GM19240 (cell line): ENCODE data around the gene AOPEP.

ENCODE experiments used
- DNase-seq: peaks from one replicate; pipeline ENCODE4 v3.0.0; 2011; ENCODE audit warnings: low spot score; ENCODE audit not compliant: insufficient read length

Gene AOPEP, protein sequence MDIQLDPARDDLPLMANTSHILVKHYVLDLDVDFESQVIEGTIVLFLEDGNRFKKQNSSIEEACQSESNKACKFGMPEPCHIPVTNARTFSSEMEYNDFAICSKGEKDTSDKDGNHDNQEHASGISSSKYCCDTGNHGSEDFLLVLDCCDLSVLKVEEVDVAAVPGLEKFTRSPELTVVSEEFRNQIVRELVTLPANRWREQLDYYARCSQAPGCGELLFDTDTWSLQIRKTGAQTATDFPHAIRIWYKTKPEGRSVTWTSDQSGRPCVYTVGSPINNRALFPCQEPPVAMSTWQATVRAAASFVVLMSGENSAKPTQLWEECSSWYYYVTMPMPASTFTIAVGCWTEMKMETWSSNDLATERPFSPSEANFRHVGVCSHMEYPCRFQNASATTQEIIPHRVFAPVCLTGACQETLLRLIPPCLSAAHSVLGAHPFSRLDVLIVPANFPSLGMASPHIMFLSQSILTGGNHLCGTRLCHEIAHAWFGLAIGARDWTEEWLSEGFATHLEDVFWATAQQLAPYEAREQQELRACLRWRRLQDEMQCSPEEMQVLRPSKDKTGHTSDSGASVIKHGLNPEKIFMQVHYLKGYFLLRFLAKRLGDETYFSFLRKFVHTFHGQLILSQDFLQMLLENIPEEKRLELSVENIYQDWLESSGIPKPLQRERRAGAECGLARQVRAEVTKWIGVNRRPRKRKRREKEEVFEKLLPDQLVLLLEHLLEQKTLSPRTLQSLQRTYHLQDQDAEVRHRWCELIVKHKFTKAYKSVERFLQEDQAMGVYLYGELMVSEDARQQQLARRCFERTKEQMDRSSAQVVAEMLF

DNA sequence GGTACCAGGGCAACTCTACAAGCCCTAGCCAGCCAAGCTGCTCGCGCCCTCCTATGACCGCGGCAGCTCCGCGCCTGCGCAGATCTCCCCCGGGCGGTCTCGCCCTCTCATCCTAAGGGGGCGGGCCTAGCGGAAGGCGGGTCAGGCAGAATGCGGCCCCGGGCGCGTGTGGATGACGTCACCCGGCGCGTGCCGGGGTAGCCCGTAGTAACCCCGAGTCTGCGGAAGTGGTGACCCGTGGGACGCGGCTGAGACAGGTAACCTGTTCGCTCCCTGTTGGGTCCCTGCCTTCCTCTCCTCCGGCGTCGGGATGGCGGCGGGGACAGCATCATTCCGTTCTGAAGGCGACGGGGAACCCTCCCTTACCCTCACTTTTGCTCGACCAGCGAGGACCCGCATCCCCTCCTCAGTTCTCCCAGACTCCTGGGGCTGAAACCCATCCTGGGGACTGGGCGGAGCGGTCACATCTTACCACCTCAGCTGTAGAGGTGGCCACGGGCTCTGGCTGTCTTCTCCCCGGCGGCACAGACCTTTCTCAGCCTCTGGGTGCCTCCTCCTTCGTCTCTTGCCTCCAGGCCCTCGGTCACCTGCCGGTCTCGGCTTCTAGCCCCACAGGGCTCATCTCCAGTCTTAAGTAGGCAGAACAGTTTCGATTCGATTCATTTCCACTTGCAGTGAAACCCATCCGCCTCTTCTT is at the start of gene AOPEP:
TSS of gene AOPEP (plus strand) at position 205 of the 697 bp plus-strand sequence. CDS start 33,085 bp downstream, outside the sequence.
- DNase-seq: peak; percentile 99

DNA sequence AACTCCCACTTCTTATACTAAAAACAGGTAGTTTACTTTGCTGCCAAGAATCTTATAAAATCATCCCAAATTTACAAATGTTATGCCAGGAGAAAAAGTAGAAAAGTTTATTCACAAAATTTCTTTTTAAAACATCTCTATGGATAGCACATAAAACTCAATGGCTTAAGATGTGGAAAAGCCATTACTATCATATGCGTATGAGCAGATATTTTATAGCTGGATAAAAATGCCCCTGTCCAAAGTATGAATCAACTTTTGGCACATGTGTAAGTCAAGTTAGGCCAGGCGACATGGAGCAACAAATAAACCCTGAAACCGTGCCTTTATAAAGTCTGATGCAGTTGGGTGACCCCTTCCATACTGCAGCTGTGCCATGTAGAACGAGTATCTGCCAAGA is 48.6 kb upstream of the AOPEP start:
- no peak for DNase-seq

DNA sequence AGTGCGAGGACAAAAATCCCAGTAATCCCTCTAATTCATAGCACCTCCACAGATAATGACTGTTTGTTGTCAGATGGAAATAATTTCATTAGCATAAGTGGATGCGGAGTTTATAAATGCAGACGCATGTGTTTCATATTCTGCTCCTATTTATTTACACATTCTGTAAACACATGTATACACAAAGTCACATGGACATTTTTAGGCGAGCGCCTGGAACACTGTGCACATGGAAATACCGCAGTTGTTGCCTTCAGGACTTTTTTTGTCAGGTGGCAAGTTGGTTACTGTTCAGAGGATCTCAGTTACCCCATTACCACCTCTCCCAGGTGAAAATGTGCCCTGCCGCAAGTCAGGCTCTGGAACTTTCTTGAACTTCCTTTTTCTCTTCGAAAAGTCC is 46.9 kb upstream of the AOPEP start:
- no peak for DNase-seq

DNA sequence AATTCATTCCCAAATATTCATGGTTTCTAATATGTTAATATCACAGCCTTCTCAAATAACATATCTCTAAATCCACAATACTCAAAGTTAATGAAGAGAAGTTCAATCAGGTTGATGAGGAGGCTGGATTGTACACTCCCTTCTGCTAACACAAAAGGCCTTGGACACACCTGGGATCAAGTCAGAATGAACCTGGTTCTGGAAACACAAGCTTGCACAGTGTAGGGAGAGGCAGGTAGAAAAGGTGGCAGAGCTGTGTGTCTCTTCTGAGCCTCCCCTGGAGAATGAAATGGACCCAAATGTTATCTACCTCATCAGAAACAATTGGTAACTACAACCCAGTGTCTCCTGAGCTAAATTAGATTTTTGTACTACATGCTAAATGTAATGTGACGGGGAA is 46.5 kb upstream of the AOPEP start:
- no peak for DNase-seq

DNA sequence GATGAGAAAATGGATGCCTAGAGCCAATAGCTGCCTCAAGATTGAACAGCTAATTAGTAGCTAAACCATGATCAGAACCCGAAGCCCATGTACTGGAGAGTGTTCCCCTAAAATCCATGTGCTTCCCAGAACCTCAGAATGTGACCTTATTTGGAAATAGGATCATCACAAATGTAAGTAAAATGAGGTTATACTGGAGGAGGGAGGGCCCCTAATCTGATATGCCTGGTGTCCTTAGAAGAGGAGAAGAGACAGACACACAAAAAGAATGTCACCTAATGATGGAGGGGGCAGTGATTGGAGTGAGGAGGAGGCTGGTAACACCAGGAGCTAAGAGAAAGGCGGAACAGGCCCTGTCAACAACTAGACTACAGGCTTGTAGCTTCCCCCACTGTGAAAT is 45.9 kb upstream of the AOPEP start:
- DNase-seq: no peak

DNA sequence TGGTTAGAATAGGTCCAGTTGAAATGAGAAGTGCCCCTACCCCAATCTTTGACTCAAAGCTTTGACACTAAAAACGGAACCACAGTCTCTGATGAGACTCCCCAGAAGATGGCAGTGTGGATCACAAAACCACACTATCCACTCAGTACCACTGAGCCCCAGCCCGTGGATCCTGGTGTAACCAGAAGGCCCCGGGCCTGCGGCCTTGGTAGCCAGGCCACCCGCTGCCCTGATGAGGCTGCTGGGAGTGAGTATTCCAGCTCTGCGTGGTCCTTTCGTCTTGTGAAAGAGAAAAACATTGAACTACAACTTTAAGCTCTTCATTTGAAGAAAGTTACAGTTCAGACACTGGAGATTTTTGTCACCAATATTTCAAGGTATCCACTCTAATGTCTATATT is 45.0 kb upstream of the AOPEP start:
- peak; percentile 59 for DNase-seq

DNA sequence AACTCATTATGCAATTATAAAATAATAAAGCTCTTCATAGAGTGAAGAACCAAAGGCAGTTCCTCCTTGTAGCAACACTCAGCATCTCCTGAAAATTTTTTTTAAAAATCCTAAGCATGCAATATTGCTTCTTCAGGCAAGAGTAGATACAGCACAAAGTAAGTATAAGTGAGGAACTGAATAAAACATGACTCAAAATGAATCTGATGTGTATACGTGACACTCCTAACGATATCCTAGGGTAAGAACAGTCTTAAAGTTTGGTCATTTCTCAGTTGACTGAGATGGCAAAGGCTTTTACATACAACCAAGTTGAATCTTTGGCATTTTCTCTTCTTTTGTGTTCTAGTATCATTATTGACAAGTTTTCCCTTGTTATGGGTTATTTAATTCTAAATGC is 41.1 kb upstream of the AOPEP start:
- DNase-seq: no peak

DNA sequence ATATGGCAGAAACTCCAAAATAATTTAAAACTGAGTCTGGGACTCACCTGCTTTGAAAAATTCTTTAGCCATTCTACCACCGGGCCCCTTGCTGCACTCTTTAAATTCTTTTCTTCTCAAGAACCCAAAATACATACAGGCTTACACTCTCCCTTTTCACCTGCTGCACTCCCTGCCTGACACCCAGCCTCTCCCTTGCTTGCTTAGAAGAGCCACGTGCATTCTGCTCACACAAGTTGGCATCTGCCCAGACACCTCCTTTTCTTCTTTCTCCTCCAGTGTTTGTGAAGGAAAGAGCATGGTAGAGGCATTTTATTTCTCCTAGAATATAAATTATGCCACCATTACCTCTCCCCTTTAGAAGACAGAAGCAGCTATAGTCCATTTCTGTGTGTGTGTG is 39.0 kb upstream of the AOPEP start:
- no peak for DNase-seq

DNA sequence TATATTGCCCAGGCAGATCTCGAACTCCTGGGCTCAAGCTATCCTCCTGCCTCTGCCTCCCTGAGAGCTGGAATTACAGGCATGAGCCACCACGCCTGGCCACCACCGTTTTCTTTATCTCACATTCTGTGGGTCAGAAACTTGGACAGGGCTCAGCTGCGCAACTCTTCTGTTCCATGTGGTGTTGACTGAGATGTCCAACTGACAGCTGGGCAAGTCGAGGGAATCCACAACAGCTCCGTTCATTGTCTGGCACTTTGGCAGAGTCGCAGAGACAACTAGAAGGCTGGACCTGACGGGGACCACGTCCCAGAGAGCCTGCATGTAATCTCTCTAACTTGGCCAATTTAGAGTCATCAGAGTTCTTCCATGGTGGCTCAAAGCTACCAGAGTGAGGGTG is 36.2 kb upstream of the AOPEP start:
- no peak for DNase-seq

DNA sequence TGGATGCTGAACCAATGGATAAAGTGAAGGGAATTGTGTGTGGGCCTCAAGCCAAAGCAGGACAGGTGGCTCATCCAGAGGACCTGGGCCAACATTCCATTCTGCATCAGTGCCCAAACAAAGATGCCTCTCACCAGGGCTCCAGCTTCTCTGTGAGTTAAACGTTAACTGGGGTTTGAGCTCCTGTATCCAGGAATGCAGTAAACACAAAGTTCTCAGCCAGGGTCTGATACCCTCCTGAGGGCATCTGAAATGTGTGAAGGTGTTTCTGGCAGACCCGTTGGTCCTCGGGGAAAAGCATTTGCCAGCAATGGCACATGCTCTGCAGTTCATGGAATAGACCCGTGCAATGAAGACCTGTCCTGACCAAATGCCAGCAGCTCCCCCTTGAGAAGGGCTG is 33.9 kb upstream of the AOPEP start:
- DNase-seq: no peak

DNA sequence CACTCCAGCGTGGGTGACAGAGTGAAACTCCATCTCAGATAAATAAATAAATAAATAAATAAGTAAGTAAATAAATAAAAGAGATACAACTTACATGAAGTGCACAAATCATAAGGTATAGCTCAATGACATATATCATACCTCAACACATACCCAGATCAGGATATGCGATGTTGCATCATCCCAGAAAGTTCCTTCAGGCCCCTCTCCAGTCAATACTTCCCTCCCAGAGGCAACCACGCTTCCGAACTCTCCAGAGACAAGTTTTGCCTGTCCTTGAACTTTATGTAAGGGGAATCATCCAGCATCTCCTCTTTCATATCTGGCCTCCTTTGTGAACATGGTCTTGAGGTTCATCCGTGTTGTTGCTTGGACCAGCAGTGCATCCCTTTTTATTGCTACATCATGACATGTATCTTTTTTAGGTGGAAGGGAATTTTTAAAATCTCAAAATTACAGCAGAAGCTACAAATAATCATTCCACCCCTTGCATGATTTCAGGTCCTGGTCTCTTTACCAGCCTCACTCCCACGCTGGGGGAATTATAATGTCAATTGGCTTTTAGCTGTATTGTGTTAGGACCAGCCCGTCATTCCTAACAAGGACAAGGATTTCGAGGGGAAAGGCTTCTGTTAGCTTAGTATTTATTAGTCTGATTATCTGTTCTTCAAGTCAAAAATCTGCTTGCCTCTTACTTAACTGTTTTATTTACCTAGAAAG is 32.9 kb upstream of the AOPEP start:
- no peak for DNase-seq

DNA sequence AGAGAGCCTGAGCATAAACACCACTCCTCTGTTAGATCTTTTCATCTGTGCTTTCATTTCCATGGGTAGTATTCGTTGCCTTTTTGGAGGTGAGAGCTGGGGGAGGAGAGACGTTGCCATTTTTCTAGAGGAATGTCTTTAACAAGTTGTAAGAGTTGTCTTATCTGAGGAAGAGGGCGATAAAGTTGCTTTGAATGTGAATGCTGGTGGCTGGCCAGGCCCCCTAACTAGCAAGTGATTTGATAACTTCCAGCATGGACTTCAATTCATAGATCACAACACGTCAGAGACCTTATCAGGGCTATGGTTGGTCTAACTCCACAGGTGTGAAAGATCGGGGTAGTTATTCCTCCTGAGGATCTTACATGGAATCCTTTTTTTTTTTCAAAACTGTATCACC is 30.0 kb upstream of the AOPEP start:
- no peak for DNase-seq

DNA sequence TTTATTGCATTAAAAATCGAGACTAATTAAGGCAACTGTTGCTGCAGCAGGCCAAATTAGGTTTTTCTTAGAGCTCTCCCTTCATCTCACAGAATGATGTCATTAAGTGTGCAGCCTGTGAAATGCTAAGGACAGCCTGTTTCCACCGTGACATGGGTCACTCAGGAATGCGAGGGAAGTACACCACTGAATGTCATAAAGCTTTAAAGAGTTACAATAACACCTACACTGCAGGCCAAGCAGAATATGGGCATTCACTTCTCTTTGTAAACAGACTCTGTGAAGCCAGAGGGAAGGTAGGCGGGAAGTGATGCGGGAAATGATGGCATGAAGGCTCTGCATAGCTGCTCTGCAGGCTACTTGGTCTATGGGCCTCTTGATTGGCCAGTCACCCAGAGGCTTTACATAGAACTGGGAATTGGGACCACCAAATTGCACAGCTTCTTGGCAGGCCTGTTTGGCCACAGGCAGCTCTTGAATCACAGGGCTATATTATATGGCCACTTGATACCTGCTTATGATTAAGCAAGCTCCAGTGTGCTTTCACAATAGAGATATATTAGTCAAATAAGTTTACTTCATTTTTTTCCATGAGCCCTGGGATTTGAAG is 28.4 kb upstream of the AOPEP start:
- DNase-seq: no peak

DNA sequence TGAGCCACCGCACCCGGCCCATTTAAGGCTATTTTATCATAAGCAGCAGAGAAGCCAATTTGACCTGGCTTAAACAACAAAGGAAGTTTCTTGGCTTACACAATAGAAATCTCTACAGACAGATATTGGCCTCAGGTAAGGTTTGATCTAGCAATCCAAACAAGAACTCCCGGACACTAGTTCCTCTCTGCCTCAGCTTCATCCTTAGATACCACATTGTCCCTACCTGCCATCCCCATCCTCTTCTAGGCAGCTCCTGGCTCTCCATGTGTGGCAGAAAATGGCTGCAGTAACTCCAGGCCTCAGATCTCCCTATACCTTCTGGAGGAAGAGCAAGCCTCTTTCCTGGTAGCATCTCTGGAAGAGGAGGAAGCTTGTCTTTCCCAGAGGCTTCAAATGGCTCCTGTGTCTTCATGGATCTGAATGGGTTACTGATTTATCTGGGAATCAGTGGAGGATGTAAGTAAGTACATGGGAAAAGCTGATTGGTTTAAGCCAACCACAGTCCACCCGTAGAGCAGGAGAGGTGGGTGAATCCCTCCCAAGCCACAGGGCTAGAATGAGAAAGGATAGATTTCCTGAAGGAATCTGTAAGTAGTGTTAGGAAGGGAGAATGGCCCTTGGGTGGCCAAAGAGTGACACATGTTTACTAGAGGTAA is 26.7 kb upstream of the AOPEP start:
- no peak for DNase-seq

DNA sequence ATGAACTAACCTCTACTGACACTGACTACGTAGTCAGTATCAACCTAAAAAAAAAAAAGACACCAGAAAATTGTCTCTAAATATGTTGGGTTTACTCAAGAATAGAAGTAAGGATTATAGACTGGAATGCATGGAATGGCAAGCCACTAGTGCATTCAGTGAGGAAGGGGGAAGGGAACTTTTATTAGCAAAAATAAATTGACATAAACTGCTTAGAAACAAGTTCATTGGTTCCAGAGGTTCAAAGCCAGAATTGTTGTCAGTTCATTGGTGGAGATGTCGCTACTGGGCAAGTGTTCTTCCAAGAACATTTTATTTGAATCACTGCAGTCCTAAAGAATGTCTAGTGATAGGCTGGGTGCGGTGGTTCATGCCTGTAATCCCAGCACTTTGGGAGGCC is 26.1 kb upstream of the AOPEP start:
- no peak for DNase-seq

DNA sequence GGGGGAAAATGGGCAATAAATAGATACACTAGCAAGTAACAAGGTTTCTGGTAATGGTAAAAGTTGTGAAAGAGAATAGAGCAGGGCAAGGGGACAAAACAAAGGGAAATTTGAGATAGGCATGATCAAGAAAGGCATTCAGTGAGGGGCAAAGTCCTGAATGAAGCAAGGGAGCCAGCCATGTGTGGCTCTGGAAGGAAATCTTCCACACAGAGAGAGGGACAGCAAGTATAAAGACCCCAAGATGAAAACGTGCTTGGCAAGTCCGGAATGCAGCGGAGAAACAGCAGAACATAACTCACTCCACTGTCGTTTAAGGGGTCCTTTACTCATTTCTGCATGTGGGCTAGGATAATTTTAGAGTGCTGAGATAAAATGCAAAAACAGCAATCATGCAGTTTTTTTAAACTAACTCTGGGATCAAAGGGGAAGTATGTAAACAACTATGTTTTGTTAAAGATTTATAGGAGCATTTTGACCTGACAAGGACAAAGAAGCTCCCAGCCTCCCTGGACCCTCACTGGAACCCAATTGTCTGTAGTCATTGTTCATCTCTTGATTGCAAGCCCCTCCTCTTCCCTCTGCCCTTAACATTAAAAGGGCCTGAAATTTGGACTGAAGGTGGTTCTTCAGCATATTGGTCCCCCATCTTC is 22.9 kb upstream of the AOPEP start:
- DNase-seq: no peak

DNA sequence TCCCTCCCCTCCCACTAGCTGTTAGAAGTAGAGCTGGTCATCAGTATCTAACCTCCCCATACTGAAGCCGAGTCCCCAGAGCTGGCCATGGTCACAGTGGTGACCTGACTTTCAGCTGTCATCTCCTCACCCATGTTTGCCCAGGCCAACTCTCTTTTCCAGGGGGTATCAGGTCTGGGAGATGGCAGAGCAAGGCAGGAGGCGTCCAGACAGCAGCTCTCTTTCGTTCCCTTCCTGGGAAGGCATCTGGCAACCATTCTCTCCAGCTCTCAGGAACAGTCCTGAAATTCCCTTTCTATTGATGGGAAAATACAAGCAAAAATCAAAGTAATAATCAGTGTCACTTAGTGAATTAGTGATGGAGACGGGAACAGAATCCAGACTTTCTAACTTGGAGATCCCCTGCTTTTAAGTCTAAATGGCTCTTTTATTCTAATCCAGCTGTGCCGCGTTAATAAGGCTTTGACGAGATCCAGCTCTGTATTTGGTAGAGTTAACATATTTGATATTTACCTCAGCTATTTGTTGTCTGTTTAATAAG is 21.3 kb upstream of the AOPEP start:
- no peak for DNase-seq

DNA sequence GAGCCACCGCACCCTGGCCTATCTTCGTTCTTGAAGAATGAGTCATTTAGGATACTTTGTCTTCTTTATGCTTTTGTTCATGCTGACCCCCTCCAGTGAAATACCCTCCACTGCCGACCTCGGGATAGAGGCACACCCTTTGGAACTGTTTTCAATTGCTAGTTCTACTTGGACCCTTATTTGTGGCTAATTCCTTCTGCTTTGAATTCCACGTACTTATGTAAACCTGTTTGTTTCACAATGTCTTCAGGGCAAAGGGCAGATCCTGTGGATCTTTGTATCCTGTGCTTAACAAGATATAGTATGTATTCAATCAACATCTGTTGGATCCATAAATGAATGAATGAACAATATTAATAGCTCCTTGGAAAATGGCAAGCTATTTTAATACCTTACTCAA is 19.6 kb upstream of the AOPEP start:
- no peak for DNase-seq

DNA sequence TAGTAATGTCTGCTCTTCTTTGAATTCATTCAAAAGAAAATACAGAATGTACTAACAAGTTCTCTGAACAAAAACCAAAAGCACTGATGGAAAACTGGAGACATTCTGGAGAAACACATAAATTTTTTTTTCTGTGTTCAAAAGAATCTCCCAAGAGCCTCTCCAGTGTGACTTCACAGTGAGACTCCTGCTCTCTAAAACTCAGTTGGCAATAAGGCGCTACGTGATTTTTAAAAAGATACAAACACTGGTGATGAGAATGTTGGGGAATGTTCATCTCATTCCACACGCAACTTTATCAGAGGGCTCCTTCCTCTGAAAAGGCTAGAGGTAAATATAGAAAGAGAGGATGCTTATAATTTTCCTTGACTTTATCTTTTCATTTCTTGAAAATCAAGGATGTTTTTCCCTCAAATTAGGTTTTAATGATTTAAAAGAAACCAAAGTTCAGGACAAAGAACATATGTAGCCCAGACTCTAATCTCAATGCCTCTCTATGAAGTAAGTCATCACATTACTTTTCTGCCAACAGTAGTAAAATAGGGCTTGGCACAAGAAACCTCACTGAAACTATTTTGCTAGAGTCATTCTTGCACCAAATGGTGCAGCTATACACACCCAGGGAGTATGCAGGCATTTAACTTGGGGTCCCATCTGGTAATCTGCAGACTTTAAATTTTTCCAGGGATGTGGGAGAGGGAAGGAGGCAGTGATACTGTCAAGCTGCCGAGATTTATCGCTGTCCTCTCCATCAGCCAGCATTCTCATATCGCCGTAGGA is 12.9 kb upstream of the AOPEP start:
- DNase-seq: no peak
